ENCODE measurements around the gene RBAK. TPM values are rescaled to one million over a fixed set of nuclear protein-coding genes. Genes with fewer than 3 reads are reported as not detected.

RBAK gene
- total RNA-seq, 1 experiment from 2014 or later = 14.5 TPM

Other genes starting within 250 kb of the RBAK start
- 0.23 to 0.31 TPM (median 0.27 TPM) in 3 replicates for gene PAPOLB, start 183.8 kb upstream of the RBAK start, total RNA-seq (2021)
- gene RADIL, start 162.1 kb upstream of the RBAK start, total RNA-seq (2021) = 8.6 to 12.1 TPM (median 11.1 TPM) in 3 replicates
- gene MMD2, start 86.7 kb upstream of the RBAK start, total RNA-seq (2021) = 0.09 TPM in 1 of 3 replicates, not detected in the others
- gene WIPI2, start 144.4 kb downstream of the RBAK start, total RNA-seq (2021) = 61.3 to 63.7 TPM (median 61.7 TPM) in 3 replicates
- 11.8 to 14.4 TPM (median 11.9 TPM) in 3 replicates for gene SLC29A4, start 237.1 kb downstream of the RBAK start, total RNA-seq (2021)